Endothelial cell of umbilical vein (primary cell): Measurements from ENCODE around the gene CCSER1. TPM values are rescaled to one million over a fixed set of nuclear protein-coding genes. Genes with fewer than 3 reads are reported as not detected.

Experiments used
- BruUV-seq: library from RNA; stranded (reverse); fragments of 400-500 nt; replicated peaks from 2 replicates; lab custom pipeline; 2021; lab: Mats Ljungman, UMichigan
- CTCF ChIA-PET: fragments of 300-600, 350-600 bp; sonication (Branson Sonifier 250); formaldehyde crosslinking; loops from one replicate; lab custom pipeline; 2021; ENCODE audit warnings: antibody characterized with exemption, inconsistent platforms; lab: Charles Lee
- POLR2A ChIA-PET: fragments of 300-600, 350-600 bp; sonication (Branson Sonifier 250); formaldehyde crosslinking; loops from one replicate; lab custom pipeline; 2021; ENCODE audit warnings: antibody characterized with exemption, inconsistent platforms; lab: Charles Lee
- DNase-seq: peaks from one replicate; pipeline ENCODE4 v3.0.0-alpha.2; 2011; ENCODE audit warnings: low read depth, low spot score
- FAIRE-seq: peaks from 2 replicates; lab custom pipeline; 2011; peaks lifted over from hg19 to GRCh38; lab: Jason Lieb, UNC
- H2AFZ ChIP-seq: 2 replicates; pipeline ENCODE4 v1.6.0; 2012; ENCODE audit warnings: low read depth, low read length, control low read depth, inconsistent platforms
- H3K27ac ChIP-seq: 2 replicates; pipeline ENCODE4 v1.5.1; 2011; ENCODE audit warnings: low read depth, mild to moderate bottlenecking, control low read depth, low read length, moderate library complexity; ENCODE audit not compliant: insufficient read depth
- H3K27me3 ChIP-seq, 2 experiments: 2 replicates each; pipeline versions ENCODE4 v1.6.0 to v1.6.1; 2011; ENCODE audit warnings: low read length in 2 of 2, mixed read lengths in 1 of 2; ENCODE audit not compliant: control insufficient read depth in 2 of 2, insufficient read depth in 2 of 2
- H3K36me3 ChIP-seq, 2 experiments: 2 replicates in 1 of 2; 3 replicates in 1 of 2; pipeline ENCODE4 v1.5.1; 2011; ENCODE audit warnings: low read length in 2 of 2, mild to moderate bottlenecking in 1 of 2, moderate library complexity in 1 of 2; ENCODE audit not compliant: control insufficient read depth in 2 of 2, insufficient read depth in 2 of 2; ENCODE audit errors: extremely low read depth in 1 of 2
- H3K4me1 ChIP-seq: 3 replicates; pipeline ENCODE4 v1.5.1; 2011; ENCODE audit warnings: mild to moderate bottlenecking, low read length; ENCODE audit not compliant: control insufficient read depth, insufficient read depth; ENCODE audit errors: extremely low read depth
- H3K4me2 ChIP-seq: 2 replicates; pipeline ENCODE4 v1.6.1; 2011; ENCODE audit warnings: low read length, control low read depth, mixed read lengths; ENCODE audit not compliant: insufficient read depth
- H3K4me3 ChIP-seq, 3 experiments: fragments of 200-600 bp in 1 of 3; sonication (generic), shearing (Covaris generic) in 1 of 3; replicated peaks in 1 of 3; 2 replicates each; pipeline ENCODE4 v1.5.1; 2011 to 2016; ENCODE audit warnings: control low read depth in 3 of 3, low read length in 3 of 3, mild to moderate bottlenecking in 2 of 3, inconsistent platforms in 1 of 3, low read depth in 1 of 3, moderate library complexity in 1 of 3; ENCODE audit not compliant: insufficient read depth in 1 of 3
- H3K79me2 ChIP-seq: 2 replicates; pipeline ENCODE4 v1.6.0; 2012; ENCODE audit warnings: low read length, inconsistent platforms; ENCODE audit not compliant: control insufficient read depth, insufficient read depth
- H3K9ac ChIP-seq: replicated peaks from 2 replicates; pipeline ENCODE3; 2011; ENCODE audit warnings: low read length, control low read depth; ENCODE audit not compliant: insufficient read depth; ENCODE audit errors: extremely low read depth
- H3K9me1 ChIP-seq: replicated peaks from 3 replicates; pipeline ENCODE4 v1.6.0; 2011; ENCODE audit warnings: mild to moderate bottlenecking, low read length; ENCODE audit not compliant: control insufficient read depth, insufficient read depth; ENCODE audit errors: extremely low read depth
- H3K9me3 ChIP-seq: replicated peaks from 2 replicates; pipeline ENCODE4 v1.5.1; 2012; ENCODE audit warnings: low read length, inconsistent platforms; ENCODE audit not compliant: control insufficient read depth, insufficient read depth
- H4K20me1 ChIP-seq: replicated peaks from 2 replicates; pipeline ENCODE3; 2011; ENCODE audit warnings: mild to moderate bottlenecking, low read length; ENCODE audit not compliant: control insufficient read depth, insufficient read depth; ENCODE audit errors: extremely low read depth
- EZH2 ChIP-seq: IDR thresholded peaks from 2 replicates; pipeline ENCODE4 v1.6.1; 2012; ENCODE audit warnings: borderline replicate concordance, low read depth, mild to moderate bottlenecking, moderate library complexity, low read length, inconsistent platforms; ENCODE audit not compliant: severe bottlenecking
- FOS ChIP-seq: IDR thresholded peaks from 2 replicates; pipeline ENCODE4 v1.6.1; 2011; ENCODE audit warnings: mild to moderate bottlenecking, low read length, moderate library complexity, borderline replicate concordance; ENCODE audit not compliant: insufficient read depth
- GATA2 ChIP-seq: IDR thresholded peaks from 2 replicates; pipeline ENCODE4 v1.7.0; 2011; ENCODE audit warnings: low read depth, mild to moderate bottlenecking, moderate library complexity, mixed read lengths, low read length; ENCODE audit not compliant: insufficient read length, insufficient read depth
- JUN ChIP-seq: IDR thresholded peaks from 2 replicates; pipeline ENCODE4 v1.6.1; 2011; ENCODE audit warnings: borderline replicate concordance, low read depth; ENCODE audit not compliant: insufficient read length, insufficient read depth
- MYC ChIP-seq: IDR thresholded peaks from one replicate; pipeline ENCODE4 v1.6.1; 2011; ENCODE audit warnings: mild to moderate bottlenecking, low read depth, low read length
- POLR2AphosphoS5 ChIP-seq: IDR thresholded peaks from 2 replicates; pipeline ENCODE4 v1.6.1; 2012; ENCODE audit warnings: low read depth, mild to moderate bottlenecking, control low read depth, low read length, moderate library complexity; ENCODE audit not compliant: insufficient read depth
- dilution Hi-C: fragments of 300-500 bp; cut with MboI; formaldehyde crosslinking; loops from one replicate; pipeline ENCODE4 v1.15.0; 2019; ENCODE audit warnings: low sequenced_read_pairs; ENCODE audit not compliant: extremely low pct_ligation_motif_present
- intact Hi-C: fragments of 100-400 bp; cut with micrococcal nuclease; formaldehyde crosslinking; loops from one replicate; pipeline ENCODE4 v1.10.0; 2022
- polyA plus RNA-seq, 4 experiments: library from polyadenylated mRNA; depleted of rRNA in 3 of 4; stranded (reverse) in 3 of 4; unstranded in 1 of 4; fragments of >200 nt; gene quantifications; 2 replicates each; pipeline versions ENCODE4 v1.2.1 to v1.2.3, GENCODE V29; 2011 to 2012; ENCODE audit warnings: missing spikeins in 1 of 4
- total RNA-seq: library from RNA; stranded (reverse); gene quantifications from 2 replicates; pipeline ENCODE4 v1.2.3, GENCODE V29; 2021
- TF ChIP-seq, protein P1 (sequence below), 2 donors: IDR thresholded peaks; 1 replicate in 1 of 2; 2 replicates in 1 of 2; pipeline ENCODE4 v1.5.1; 2011; ENCODE audit warnings: low read length in 2 of 2, mild to moderate bottlenecking in 2 of 2, moderate library complexity in 2 of 2, control low read depth in 1 of 2, inconsistent platforms in 1 of 2, low read depth in 1 of 2; ENCODE audit not compliant: insufficient read depth in 1 of 2; ENCODE audit errors: extremely low read depth in 1 of 2
- TF ChIP-seq, protein P2 (sequence below): IDR thresholded peaks from 2 replicates; pipeline ENCODE4 v1.6.1; 2011; ENCODE audit not compliant: insufficient read depth, insufficient read length

Gene CCSER1
- total and polyA plus RNA-seq, 2 donors (not counting 3 experiments of a cell fraction or from before 2014, with no cell fraction given), result 0.11 to 1.8 TPM

DNA sequence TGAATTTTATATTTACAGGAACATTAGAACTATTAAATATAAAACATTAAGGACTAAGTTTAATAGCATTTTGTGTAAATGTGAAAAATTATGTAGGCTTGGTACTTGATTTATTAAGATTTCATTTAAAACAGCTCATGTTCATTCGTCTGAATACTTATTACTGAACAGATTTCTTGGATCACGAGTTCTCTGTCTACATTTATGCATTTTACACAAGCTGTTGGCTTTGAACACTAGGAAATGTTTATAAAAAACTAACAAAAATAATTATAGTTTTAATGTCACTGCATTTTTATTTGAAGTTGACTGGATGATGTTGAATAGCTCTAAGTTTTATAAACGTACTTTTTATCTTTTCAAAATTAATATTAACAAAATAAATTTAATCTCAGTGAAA, 888.7 kb downstream of the CCSER1 start:
- POLR2A ChIA-PET, result no interaction called here
- no TSS peak for BruUV-seq
- FAIRE-seq, result no peak

More for the DNA sequence above, 888.7 kb downstream of the CCSER1 start:
- H3K4me2 ChIP-seq, result no peak overlapping the region
- CTCF ChIA-PET, result interaction anchor here (1.1 to 1.4 kb wide), 3 partner anchors 10 to 38 kb away, joined by 3 read pairs; no protein-coding TSS in a partner anchor
- H3K4me3 ChIP-seq, result no peak overlapping the region
- no peaks in the 10 kb centered on the region for H3K9me1 ChIP-seq
- H3K36me3 ChIP-seq, result no peaks in the 10 kb centered on the region
- no peaks in the 10 kb centered on the region for H4K20me1 ChIP-seq
- no peaks in the 10 kb centered on the region for H3K79me2 ChIP-seq
- dilution Hi-C loops (no loop called here), intact Hi-C loops (no loop called here)
- no peak overlapping the region for H2AFZ ChIP-seq
- no peaks in the 10 kb centered on the region for H3K9me3 ChIP-seq
- H3K4me1 ChIP-seq, result no peaks in the 10 kb centered on the region
- no peaks in the 10 kb centered on the region for H3K27me3 ChIP-seq
- no peak for DNase-seq
- H3K9ac ChIP-seq, result no peak overlapping the region
- TF ChIP-seq FOS (no peak), EZH2 (no peak), POLR2AphosphoS5 (no peak), MYC (no peak), JUN (no peak), GATA2 (no peak)
- TF ChIP-seq, protein P1, sequence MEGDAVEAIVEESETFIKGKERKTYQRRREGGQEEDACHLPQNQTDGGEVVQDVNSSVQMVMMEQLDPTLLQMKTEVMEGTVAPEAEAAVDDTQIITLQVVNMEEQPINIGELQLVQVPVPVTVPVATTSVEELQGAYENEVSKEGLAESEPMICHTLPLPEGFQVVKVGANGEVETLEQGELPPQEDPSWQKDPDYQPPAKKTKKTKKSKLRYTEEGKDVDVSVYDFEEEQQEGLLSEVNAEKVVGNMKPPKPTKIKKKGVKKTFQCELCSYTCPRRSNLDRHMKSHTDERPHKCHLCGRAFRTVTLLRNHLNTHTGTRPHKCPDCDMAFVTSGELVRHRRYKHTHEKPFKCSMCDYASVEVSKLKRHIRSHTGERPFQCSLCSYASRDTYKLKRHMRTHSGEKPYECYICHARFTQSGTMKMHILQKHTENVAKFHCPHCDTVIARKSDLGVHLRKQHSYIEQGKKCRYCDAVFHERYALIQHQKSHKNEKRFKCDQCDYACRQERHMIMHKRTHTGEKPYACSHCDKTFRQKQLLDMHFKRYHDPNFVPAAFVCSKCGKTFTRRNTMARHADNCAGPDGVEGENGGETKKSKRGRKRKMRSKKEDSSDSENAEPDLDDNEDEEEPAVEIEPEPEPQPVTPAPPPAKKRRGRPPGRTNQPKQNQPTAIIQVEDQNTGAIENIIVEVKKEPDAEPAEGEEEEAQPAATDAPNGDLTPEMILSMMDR (IDR thresholded peaks at IDR 0.05; ENCODE audit: extremely low read depth in 1 of 2, insufficient read depth in 1 of 2, low read depth in 1 of 2, low read length in 2 of 2), result no peak
- TF ChIP-seq, protein P2, sequence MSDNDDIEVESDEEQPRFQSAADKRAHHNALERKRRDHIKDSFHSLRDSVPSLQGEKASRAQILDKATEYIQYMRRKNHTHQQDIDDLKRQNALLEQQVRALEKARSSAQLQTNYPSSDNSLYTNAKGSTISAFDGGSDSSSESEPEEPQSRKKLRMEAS, result no peak
- no peak overlapping the region for H3K27ac ChIP-seq
